Measurements from ENCODE around the gene GBE1. TPM values are rescaled to one million over a fixed set of nuclear protein-coding genes. Genes with fewer than 3 reads are reported as not detected.
"Not testable (repeated sequence)": the region's sequence is repeated elsewhere in the genome, so short reads cannot be mapped to it uniquely, and the experiment has no call there.

GBE1 gene
- total RNA-seq, 1 donor from 2014 or later: 29.2 TPM

GRCh38 chr3:81770710-81771109, 9.3 kb upstream of the GBE1 start:
- ATAC-seq (no peak), DNase-seq (no peak)
- Histone ChIP-seq H3K27ac (no peak overlapping the region), H3K4me1 (no peaks in the 10 kb centered on the region), H3K36me3 (no peaks in the 10 kb centered on the region), H3K4me3 (no peak overlapping the region), H3K9me3 (no peaks in the 10 kb centered on the region), H3K27me3 (no peaks in the 10 kb centered on the region)
- intact Hi-C loops (cut with DNase I): no loop called here
- TF ChIP-seq CTCF (IDR thresholded peaks at IDR 0.05): no peak

- intact Hi-C loops (cut with DNase I): no loop called here
- Histone ChIP-seq H3K9me3 (no peaks in the 10 kb centered on the region), H3K27me3 (no peaks in the 10 kb centered on the region), H3K4me3 (no peak overlapping the region), H3K36me3 (no peaks in the 10 kb centered on the region), H3K27ac (no peak overlapping the region), H3K4me1 (no peaks in the 10 kb centered on the region)
- ATAC-seq (no peak), DNase-seq (no peak)
- TF ChIP-seq CTCF (IDR thresholded peaks at IDR 0.05): no peak
These were observed 7.9 kb upstream of the GBE1 start for GRCh38 chr3:81769299-81769698.

- H3K27me3 ChIP-seq; H3K4me1 ChIP-seq; H3K9me3 ChIP-seq; H3K4me3 ChIP-seq; H3K27ac ChIP-seq; ATAC-seq; intact Hi-C loops (cut with DNase I); DNase-seq; H3K36me3 ChIP-seq: not testable (repeated sequence)
These were observed 5.9 kb upstream of the GBE1 start for GRCh38 chr3:81767250-81767859.

GRCh38 chr3:81765400-81765799, 4.0 kb upstream of the GBE1 start:
- Histone ChIP-seq H3K27me3 (no peaks in the 10 kb centered on the region), H3K4me3 (no peak overlapping the region), H3K36me3 (no peaks in the 10 kb centered on the region), H3K9me3 (no peaks in the 10 kb centered on the region), H3K27ac (no peak overlapping the region), H3K4me1 (peaks cover 7% of the 10 kb centered on the region)
- intact Hi-C loops (cut with DNase I): no loop called here
- DNase-seq (no peak), ATAC-seq (no peak)
- no peak for TF ChIP-seq CTCF (IDR thresholded peaks at IDR 0.05)

GRCh38 chr3:81764665-81765064, 3.2 kb upstream of the GBE1 start:
- Histone ChIP-seq H3K27ac (no peak overlapping the region), H3K9me3 (no peaks in the 10 kb centered on the region), H3K36me3 (no peaks in the 10 kb centered on the region), H3K4me1 (peaks cover 12% of the 10 kb centered on the region), H3K27me3 (no peaks in the 10 kb centered on the region), H3K4me3 (no peak overlapping the region)
- DNase-seq: no peak
- ATAC-seq: no peak
- intact Hi-C loops (cut with DNase I): no loop called here
- no peak for TF ChIP-seq CTCF (IDR thresholded peaks at IDR 0.05)

- intact Hi-C loops (cut with DNase I): no loop called here
- Histone ChIP-seq H3K36me3 (no peaks in the 10 kb centered on the region), H3K27ac (no peak overlapping the region), H3K4me1 (peaks cover 15% of the 10 kb centered on the region), H3K27me3 (no peaks in the 10 kb centered on the region), H3K9me3 (no peaks in the 10 kb centered on the region), H3K4me3 (no peak overlapping the region)
- no peak for TF ChIP-seq CTCF (IDR thresholded peaks at IDR 0.05)
- no peak for ATAC-seq
- DNase-seq: no peak
These were observed 2.6 kb upstream of the GBE1 start for GRCh38 chr3:81764002-81764401.
